K562 (cell line): ENCODE results near the gene PRKAR1B. TPM values are rescaled to one million over a fixed set of nuclear protein-coding genes. Genes with fewer than 3 reads are reported as not detected.

ENCODE experiments used
- ATAC-seq: fragments of 200-7000 bp; cut with Tn5 transposase; 3 replicates; pipeline ENCODE4 v1.9.1; 2020; ENCODE audit warnings: moderate library complexity
- BruUV-seq: library from RNA; stranded (reverse); fragments of 400-500 nt; replicated peaks from 2 replicates; lab custom pipeline; 2021; lab: Mats Ljungman, UMichigan
- CTCF ChIA-PET: fragments of 300-600 bp; formaldehyde crosslinking; extraction: SDS; loops from one replicate; lab custom pipeline; 2021; ENCODE audit warnings: low intra/inter-chr PET ratio; lab: Yijun Ruan, JAX
- POLR2A ChIA-PET: fragments of 300-600, 350-650 bp; sonication (Branson Sonifier 250); formaldehyde crosslinking; extraction: SDS; loops from one replicate; lab custom pipeline; 2021; ENCODE audit warnings: antibody characterized with exemption, inconsistent platforms; lab: Yijun Ruan, JAX
- DNase-seq, 4 experiments: peaks; one replicate each; pipeline versions ENCODE4 v3.0.0 to v3.0.0-alpha.2; 2011 to 2018; ENCODE audit warnings: low spot score in 3 of 4, mixed read lengths in 3 of 4; ENCODE audit errors: extremely low read depth in 1 of 4
- FAIRE-seq: peaks from 2 replicates; lab custom pipeline; 2011; peaks lifted over from hg19 to GRCh38; lab: Jason Lieb, UNC
- H2AFZ ChIP-seq: 2 replicates; pipeline ENCODE4 v1.6.0; 2011; ENCODE audit warnings: low read depth, low read length, control low read depth, inconsistent platforms
- H3K27ac ChIP-seq: fragments of 200-600 bp; 3 replicates; pipeline ENCODE4 v1.8.0; 2011; ENCODE audit warnings: low read depth, mild to moderate bottlenecking, control low read depth, inconsistent platforms, low read length, moderate library complexity, mixed read lengths; ENCODE audit errors: extremely low read depth
- H3K27me3 ChIP-seq, 2 experiments: fragments of 300-600 bp in 1 of 2; 2 replicates in 1 of 2; 3 replicates in 1 of 2; pipeline versions ENCODE4 v1.6.0 to v1.8.0; 2011; ENCODE audit warnings: inconsistent platforms in 2 of 2, low read length in 2 of 2, mild to moderate bottlenecking in 1 of 2, mixed read lengths in 1 of 2, moderate library complexity in 1 of 2; ENCODE audit not compliant: control insufficient read depth in 2 of 2, insufficient read depth in 2 of 2
- H3K36me3 ChIP-seq: fragments of 300-600 bp; 3 replicates; pipeline ENCODE4 v1.8.0; 2011; ENCODE audit warnings: mild to moderate bottlenecking, low read length, inconsistent platforms; ENCODE audit not compliant: control insufficient read depth, insufficient read depth
- H3K4me1 ChIP-seq, 2 experiments: fragments of 200-600 bp in 1 of 2; replicated peaks in 1 of 2; 2 replicates in 1 of 2; 3 replicates in 1 of 2; pipeline versions ENCODE4 v1.5.1 to v1.8.0; 2011; ENCODE audit warnings: inconsistent platforms in 2 of 2, low read length in 2 of 2, mild to moderate bottlenecking in 1 of 2, mixed read lengths in 1 of 2, moderate library complexity in 1 of 2; ENCODE audit not compliant: control insufficient read depth in 2 of 2, insufficient read depth in 2 of 2
- H3K4me2 ChIP-seq: 2 replicates; pipeline ENCODE4 v1.6.1; 2011; ENCODE audit warnings: low read length, control low read depth, inconsistent platforms, mixed read lengths; ENCODE audit not compliant: insufficient read depth
- H3K4me3 ChIP-seq: fragments of 200-600 bp; sonication (generic), shearing (Covaris generic); 2 replicates; pipeline ENCODE4 v1.5.1; 2016; ENCODE audit warnings: control low read depth, inconsistent platforms
- H3K79me2 ChIP-seq: fragments of 200-600 bp; 3 replicates; pipeline ENCODE4 v1.8.0; 2011; ENCODE audit warnings: low read length, inconsistent platforms; ENCODE audit not compliant: control insufficient read depth, insufficient read depth
- H3K9ac ChIP-seq, 2 experiments: 2 replicates each; pipeline versions ENCODE4 v1.6.0 to v1.6.1; 2011; ENCODE audit warnings: low read depth in 2 of 2, low read length in 2 of 2, control low read depth in 1 of 2, inconsistent platforms in 1 of 2, mild to moderate bottlenecking in 1 of 2, mixed read lengths in 1 of 2; ENCODE audit not compliant: insufficient read depth in 1 of 2
- H3K9me1 ChIP-seq: one replicate; pipeline ENCODE4 v1.6.0; 2011; ENCODE audit warnings: inconsistent platforms, mild to moderate bottlenecking, low read length, moderate library complexity; ENCODE audit not compliant: control insufficient read depth, insufficient read depth
- H3K9me3 ChIP-seq: replicated peaks from 2 replicates; pipeline ENCODE4 v1.5.1; 2011; ENCODE audit warnings: low read depth, low read length, inconsistent platforms; ENCODE audit not compliant: control insufficient read depth, insufficient read depth
- H4K20me1 ChIP-seq: replicated peaks from 2 replicates; pipeline ENCODE4 v1.6.1; 2011; ENCODE audit warnings: low read length, inconsistent platforms, mixed read lengths; ENCODE audit not compliant: control insufficient read depth, insufficient read depth
- CBX1 ChIP-seq: sonication (generic); IDR thresholded peaks from 2 replicates; pipeline ENCODE4 v1.6.1; 2016; ENCODE audit warnings: antibody characterized with exemption, low read depth, mild to moderate bottlenecking
- FIP1L1 ChIP-seq: fragments of 200-400 bp; formaldehyde crosslinking; IDR thresholded peaks from 2 replicates; pipeline ENCODE4 v1.6.1; 2018; ENCODE audit warnings: mild to moderate bottlenecking, low read depth, low read length; ENCODE audit not compliant: poor library complexity, severe bottlenecking
- ILF3 ChIP-seq: fragments of 450-650 bp; IDR thresholded peaks from 2 replicates; pipeline ENCODE4 v1.6.1; 2018; ENCODE audit warnings: antibody characterized with exemption, mild to moderate bottlenecking, moderate library complexity, borderline replicate concordance
- MBD2 ChIP-seq: sonication (generic); IDR thresholded peaks from 2 replicates; pipeline ENCODE4 v1.6.1; 2016; ENCODE audit warnings: low read depth, borderline replicate concordance
- MITF ChIP-seq: IDR thresholded peaks from 2 replicates; pipeline ENCODE4 v1.6.1; 2014; ENCODE audit warnings: antibody characterized with exemption
- POLR2G ChIP-seq: fragments of 200-400 bp; formaldehyde crosslinking; IDR thresholded peaks from 2 replicates; pipeline ENCODE4 v1.6.1; 2017; ENCODE audit warnings: low read depth, mild to moderate bottlenecking, antibody characterized with exemption, low read length, moderate library complexity
- PREB ChIP-seq: sonication (generic); formaldehyde crosslinking; IDR thresholded peaks from 2 replicates; pipeline ENCODE4 v1.8.1; 2023; ENCODE audit warnings: mild to moderate bottlenecking, missing genetic modification reagents
- PURB ChIP-seq: sonication (generic); formaldehyde crosslinking; IDR thresholded peaks from 2 replicates; pipeline ENCODE4 v1.9.0; 2021; ENCODE audit warnings: low read depth, mild to moderate bottlenecking, missing genetic modification reagents
- RAD21 ChIP-seq, 2 experiments: fragments of 250-450 bp in 1 of 2; fragments of 450-650 bp in 1 of 2; sonication (Bioruptor Pico) in 1 of 2; formaldehyde crosslinking in 1 of 2; IDR thresholded peaks in 1 of 2; conservative IDR thresholded peaks in 1 of 2; 2 replicates each; pipeline versions ENCODE4 v1.4.0 to v1.8.0; 2020 to 2022; ENCODE audit warnings: mild to moderate bottlenecking in 2 of 2, moderate library complexity in 1 of 2
- SMC3 ChIP-seq: conservative IDR thresholded peaks from 2 replicates; pipeline ENCODE4 v1.6.1; 2011; ENCODE audit warnings: low read depth, low read length, improper control_type of control experiment; ENCODE audit not compliant: insufficient read depth
- TBP ChIP-seq: optimal IDR thresholded peaks from 2 replicates; pipeline ENCODE3; 2011; ENCODE audit warnings: low read depth, low read length, improper control_type of control experiment
- TRIM24 ChIP-seq, 2 experiments: fragments of 450-650 bp; IDR thresholded peaks; 2 replicates each; pipeline ENCODE4 v1.6.1; 2016
- ZNF347 ChIP-seq: fragments of 450-650 bp; formaldehyde crosslinking; IDR thresholded peaks from 2 replicates; pipeline ENCODE4 v1.4.0; 2020; ENCODE audit warnings: low read depth, mild to moderate bottlenecking, moderate library complexity
- ZNF589 ChIP-seq: fragments of 200-800 bp; sonication (Bioruptor generic); IDR thresholded peaks from 2 replicates; pipeline ENCODE4 v1.6.1; 2016; ENCODE audit warnings: low read depth, missing genetic modification characterization, missing compliant biosample characterization
- ZNF740 ChIP-seq, 3 experiments: fragments of 200-800 bp in 1 of 3; sonication (Bioruptor generic) in 1 of 3; sonication (generic) in 1 of 3; formaldehyde crosslinking in 1 of 3; IDR thresholded peaks; 2 replicates each; pipeline versions ENCODE4 v1.6.1 to v1.8.0; 2016 to 2022; ENCODE audit warnings: mild to moderate bottlenecking in 2 of 3, missing compliant biosample characterization in 2 of 3, missing genetic modification characterization in 2 of 3, missing genetic modification reagents in 1 of 3
- WGBS: fragments of 100-300 bp; shearing (Covaris generic); methylation state at CpG from one replicate; pipeline ENCODE4 v1.1.6; 2016; ENCODE audit warnings: low coverage, mixed read lengths; ENCODE audit not compliant: insufficient coverage; ENCODE audit errors: missing lambda C conversion rate; 5-methylcytosine and 5-hydroxymethylcytosine counted together
- in situ Hi-C: fragments of 300-500 bp; cut with MboI; formaldehyde crosslinking; loops from 4 replicates; pipeline ENCODE4 v1.15.0; 2018; ENCODE audit warnings: inconsistent platforms, mixed read lengths
- intact Hi-C: fragments of 100-400 bp; cut with micrococcal nuclease; formaldehyde crosslinking; loops from 2 replicates; pipeline ENCODE4 v1.14.2; 2022
- polyA plus RNA-seq, 8 experiments: library from polyadenylated mRNA; depleted of rRNA in 4 of 8; stranded (reverse) in 5 of 8; unstranded in 3 of 8; fragments of >200 nt; fragmentation: Nextera tagmentation in 2 of 8; fragmentation: Illumina TruSeq in 1 of 8; extraction: Ambion mirVana in 2 of 8; extraction: Trizol in 1 of 8; gene quantifications; 2 replicates each; pipeline versions ENCODE4 v1.2.1 to v1.2.3, GENCODE V29; 2011 to 2014; ENCODE audit warnings: inconsistent platforms in 1 of 8, missing spikeins in 1 of 8
- total RNA-seq, 7 experiments: library from RNA; depleted of rRNA in 6 of 7; stranded (reverse); fragments of >200 nt in 6 of 7; fragmentation: Illumina TruSeq in 2 of 7; extraction: Trizol in 2 of 7; gene quantifications; 2 replicates each; pipeline versions ENCODE4 v1.2.1 to v1.2.3, GENCODE V29; 2011 to 2021; ENCODE audit warnings: low replicate concordance in 1 of 7
- TF ChIP-seq, protein P1 (sequence below): fragments of 250-450 bp; sonication (Bioruptor Pico); IDR thresholded peaks from 2 replicates; pipeline ENCODE4 v1.8.0; 2021; ENCODE audit warnings: moderate library complexity, mild to moderate bottlenecking, inconsistent platforms

Gene PRKAR1B
- total and polyA plus RNA-seq, 9 of the 15 experiments (the other 6 are each of a cell fraction or from before 2014, with no cell fraction given) = 0.99 to 30.5 (median 12.7) TPM

GRCh38 chr7:774161-775109, 47.4 kb upstream of the PRKAR1B start:
- peak; percentile 74 for FAIRE-seq
- no peaks in the 10 kb centered on the region for H3K79me2 ChIP-seq
- no peak overlapping the region for H3K4me2 ChIP-seq
- H3K9ac ChIP-seq = no peak overlapping the region
- WGBS = 95% methylated on average over 31 of the region's 65 CpGs
- in situ Hi-C loops (loop anchor here (10.0 kb wide), 1 partner anchor 460 kb away; no protein-coding TSS in a partner anchor), intact Hi-C loops (loop anchor here (5.0 kb wide), 1 partner anchor 452 kb away; no protein-coding TSS in a partner anchor)
- BruUV-seq = no TSS peak
- H3K9me3 ChIP-seq = no peaks in the 10 kb centered on the region
- peaks cover 0 to 8% of the 10 kb centered on the region in 2 experiments; a peak in 1 of 5 replicates for H3K4me1 ChIP-seq
- H3K27ac ChIP-seq = no peak overlapping the region
- ChIA-PET CTCF (interaction anchor here (0.8 to 1.3 kb wide), 3 partner anchors 442 to 510 kb away, joined by 3 read pairs; no protein-coding TSS in a partner anchor), POLR2A (no interaction called here)
- no peaks in the 10 kb centered on the region for H3K27me3 ChIP-seq
- H3K36me3 ChIP-seq = peaks cover 89% of the 10 kb centered on the region
- peak; percentile 81 for ATAC-seq
- H3K4me3 ChIP-seq = no peak overlapping the region
- no peaks in the 10 kb centered on the region for H4K20me1 ChIP-seq
- H2AFZ ChIP-seq = no peak overlapping the region
- peak; percentile 29 to 65 (median 53) for DNase-seq
- H3K9me1 ChIP-seq = no peaks in the 10 kb centered on the region
- TF ChIP-seq ZNF740 (CRISPR knock-in tag; IDR thresholded peaks at IDR 0.05) (no peak), ZNF740 (tag; IDR thresholded peaks at IDR 0.05) (no peak), FIP1L1 (peak; percentile 44), PREB (no peak), ZNF347 (no peak), SMC3 (peak; percentile 65), POLR2G (0 out of 2 replicates have a peak, but pooled peaks have one; percentile 7), RAD21 (CRISPR knock-in tag; conservative IDR thresholded peaks at IDR 0.05 in 1 of 2, IDR thresholded peaks at IDR 0.05 in 1 of 2) (peak; percentile 17 to 59; a peak in 3 of 4 replicates), PURB (CRISPR knock-in tag) (no peak), CBX1 (peak; percentile 61; the same call in 1 of the 2 replicates), MITF (no peak), ILF3 (no peak), ZNF589 (CRISPR knock-in tag) (no peak), MBD2 (no peak), TBP (no peak), TRIM24 (IDR thresholded peaks at IDR 0.05) (no peak)
- TF ChIP-seq, protein P1, sequence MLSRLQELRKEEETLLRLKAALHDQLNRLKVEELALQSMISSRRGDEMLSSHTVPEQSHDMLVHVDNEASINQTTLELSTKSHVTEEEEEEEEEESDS = no peak
